Measurements from ENCODE around the gene LCK. TPM values are rescaled to one million over a fixed set of nuclear protein-coding genes. Genes with fewer than 3 reads are reported as not detected.
A peak's percentile ranks its signal among the peaks of the same experiment; 100 is the strongest.

Gene LCK
- polyA plus RNA-seq, 1 of the 3 experiments (the other 2 are of a cell fraction), result not detected

GRCh38 chr1:32334864-32335534, 83.9 kb downstream of the LCK start:
- DNase-seq, result peak; percentile 89
- TF ChIP-seq REST (IDR thresholded peaks at IDR 0.05; ENCODE audit: low read depth, low read length) (0 out of 2 replicates have a peak, but pooled peaks have one; percentile 12), SMC3 (IDR thresholded peaks at IDR 0.05; ENCODE audit: low read depth, low read length) (peak; percentile 32; the same call in 1 of the 2 replicates), RAD21 (IDR thresholded peaks at IDR 0.05; ENCODE audit: low read length) (peak; percentile 45), MAX (IDR thresholded peaks at IDR 0.05; ENCODE audit: low read depth) (peak; percentile 40; the same call in 1 of the 2 replicates), MEF2A (IDR thresholded peaks at IDR 0.05; ENCODE audit: borderline replicate concordance, low read depth) (no peak), TAF1 (IDR thresholded peaks at IDR 0.05; ENCODE audit: borderline replicate concordance, low read depth, low read length) (peak; percentile 52; the same call in 1 of the 2 replicates), NRF1 (IDR thresholded peaks at IDR 0.05; ENCODE audit: low read depth, low read length) (no peak), CTCF (IDR thresholded peaks at IDR 0.05) (peak; percentile 77)
- H3K27ac ChIP-seq (ENCODE audit: low read depth in 2 of 2, low read length in 1 of 2), result peak overlapping the region; percentile 36 to 81; a peak in 3 of 4 replicates
- H3K4me2 ChIP-seq, result peak overlapping the region; percentile 98
- H4K20me1 ChIP-seq (ENCODE audit: insufficient read depth), result peaks cover 33% of the 10 kb centered on the region
- peaks cover 44% of the 10 kb centered on the region for H3K79me2 ChIP-seq (ENCODE audit: insufficient read depth)
- no peaks in the 10 kb centered on the region for H3K9me2 ChIP-seq
- H3K4me1 ChIP-seq (ENCODE audit: control insufficient read depth in 1 of 2, insufficient read depth in 2 of 2, low read depth in 1 of 2, low read length in 1 of 2), result peaks cover 8 to 31% of the 10 kb centered on the region in 2 experiments; a peak in 3 of 4 replicates
- no peaks in the 10 kb centered on the region for H3K9me3 ChIP-seq
- H3K27me3 ChIP-seq (ENCODE audit: insufficient read depth), result no peaks in the 10 kb centered on the region
- ChIA-PET CTCF (interaction anchor here (1.0 to 3.7 kb wide), 5 partner anchors 13 to 377 kb away, joined by 3 to 24 read pairs (median 5); no protein-coding TSS in a partner anchor), POLR2A (interaction anchor here (0.5 to 2.1 kb wide), 9 partner anchors 17 to 156 kb away, joined by 3 to 24 read pairs (median 3); partner anchors contain the start of gene TXLNA)
- H3F3A ChIP-seq (replicated peaks; ENCODE audit: insufficient read depth), result peaks cover 22% of the 10 kb centered on the region
- peak overlapping the region; percentile 96 for H3K9ac ChIP-seq
- 2% methylated on average over 18 of the region's 46 CpGs for WGBS (ENCODE audit: low lambda C conversion rate)
- peaks cover 17 to 43% of the 10 kb centered on the region in 2 experiments for H3K36me3 ChIP-seq (replicated peaks in 1 of 2; ENCODE audit: control insufficient read depth in 1 of 2, insufficient read depth in 2 of 2, low read length in 1 of 2)
- no peak overlapping the region for H2AFZ ChIP-seq (ENCODE audit: low read depth)
- peak overlapping the region; percentile 84 to 92 for H3K4me3 ChIP-seq (ENCODE audit: low read depth in 2 of 2, low read length in 1 of 2)

GRCh38 chr1:32335535-32335789, 84.4 kb downstream of the LCK start:
- H2AFZ ChIP-seq (ENCODE audit: low read depth), result no peak overlapping the region
- H3K9me2 ChIP-seq, result no peaks in the 10 kb centered on the region
- H3K4me2 ChIP-seq, result peak overlapping the region; percentile 98
- peak overlapping the region; percentile 84 to 92 for H3K4me3 ChIP-seq (ENCODE audit: low read depth in 2 of 2, low read length in 1 of 2)
- H3F3A ChIP-seq (replicated peaks; ENCODE audit: insufficient read depth), result peaks cover 21% of the 10 kb centered on the region
- H3K9ac ChIP-seq, result peak overlapping the region; percentile 96
- no peak for DNase-seq
- POLR2A ChIA-PET, result interaction anchor here (0.5 to 2.1 kb wide), 14 partner anchors 9 to 156 kb away, joined by 3 to 24 read pairs (median 4); partner anchors contain the start of genes BSDC1, HDAC1 and TXLNA
- peaks cover 44% of the 10 kb centered on the region for H3K79me2 ChIP-seq (ENCODE audit: insufficient read depth)
- H4K20me1 ChIP-seq (ENCODE audit: insufficient read depth), result peaks cover 31% of the 10 kb centered on the region
- 0% methylated on average over 10 of the region's 34 CpGs for WGBS (ENCODE audit: low lambda C conversion rate)
- H3K27ac ChIP-seq (ENCODE audit: low read depth in 2 of 2, low read length in 1 of 2), result peak overlapping the region; percentile 36 to 81; a peak in 3 of 4 replicates
- peaks cover 14 to 38% of the 10 kb centered on the region in 2 experiments for H3K36me3 ChIP-seq (replicated peaks in 1 of 2; ENCODE audit: control insufficient read depth in 1 of 2, insufficient read depth in 2 of 2, low read length in 1 of 2)
- no peaks in the 10 kb centered on the region for H3K27me3 ChIP-seq (ENCODE audit: insufficient read depth)
- H3K9me3 ChIP-seq, result no peaks in the 10 kb centered on the region
- CTCF ChIA-PET, result interaction anchor here (1.0 to 3.7 kb wide), 6 partner anchors 10 to 377 kb away, joined by 3 to 24 read pairs (median 4); no protein-coding TSS in a partner anchor
- peaks cover 8 to 31% of the 10 kb centered on the region in 2 experiments; a peak in 3 of 4 replicates for H3K4me1 ChIP-seq (ENCODE audit: control insufficient read depth in 1 of 2, insufficient read depth in 2 of 2, low read depth in 1 of 2, low read length in 1 of 2)
- TF ChIP-seq ZBTB33 (IDR thresholded peaks at IDR 0.05; ENCODE audit: borderline replicate concordance, low read depth) (no peak), RAD21 (IDR thresholded peaks at IDR 0.05; ENCODE audit: low read length) (no peak), TCF12 (IDR thresholded peaks at IDR 0.05) (no peak), TAF1 (IDR thresholded peaks at IDR 0.05; ENCODE audit: borderline replicate concordance, low read depth, low read length) (no peak), SIN3A (IDR thresholded peaks at IDR 0.05; ENCODE audit: borderline replicate concordance, low read depth, low read length) (no peak), CTCF (IDR thresholded peaks at IDR 0.05) (no peak), NFIC (IDR thresholded peaks at IDR 0.05; ENCODE audit: borderline replicate concordance) (no peak), YY1 (IDR thresholded peaks at IDR 0.05; ENCODE audit: low read depth) (no peak)

Data from SK-N-SH (cell line).